Measurements from ENCODE around the gene VSTM4.

- TF ChIP-seq, protein P1, sequence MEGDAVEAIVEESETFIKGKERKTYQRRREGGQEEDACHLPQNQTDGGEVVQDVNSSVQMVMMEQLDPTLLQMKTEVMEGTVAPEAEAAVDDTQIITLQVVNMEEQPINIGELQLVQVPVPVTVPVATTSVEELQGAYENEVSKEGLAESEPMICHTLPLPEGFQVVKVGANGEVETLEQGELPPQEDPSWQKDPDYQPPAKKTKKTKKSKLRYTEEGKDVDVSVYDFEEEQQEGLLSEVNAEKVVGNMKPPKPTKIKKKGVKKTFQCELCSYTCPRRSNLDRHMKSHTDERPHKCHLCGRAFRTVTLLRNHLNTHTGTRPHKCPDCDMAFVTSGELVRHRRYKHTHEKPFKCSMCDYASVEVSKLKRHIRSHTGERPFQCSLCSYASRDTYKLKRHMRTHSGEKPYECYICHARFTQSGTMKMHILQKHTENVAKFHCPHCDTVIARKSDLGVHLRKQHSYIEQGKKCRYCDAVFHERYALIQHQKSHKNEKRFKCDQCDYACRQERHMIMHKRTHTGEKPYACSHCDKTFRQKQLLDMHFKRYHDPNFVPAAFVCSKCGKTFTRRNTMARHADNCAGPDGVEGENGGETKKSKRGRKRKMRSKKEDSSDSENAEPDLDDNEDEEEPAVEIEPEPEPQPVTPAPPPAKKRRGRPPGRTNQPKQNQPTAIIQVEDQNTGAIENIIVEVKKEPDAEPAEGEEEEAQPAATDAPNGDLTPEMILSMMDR (IDR thresholded peaks at IDR 0.05): no peak
- no peak for TF ChIP-seq POLR2AphosphoS5 (IDR thresholded peaks at IDR 0.05; ENCODE audit: low read depth, low read length)
- no peak for TF ChIP-seq REST (IDR thresholded peaks at IDR 0.05; ENCODE audit: insufficient read depth in 1 of 2, low read depth in 2 of 2, low read length in 1 of 2)
- TF ChIP-seq TCF7L2 (IDR thresholded peaks at IDR 0.05; ENCODE audit: low read depth, low read length): no peak
Measured at GRCh38 chr10:49010295-49010694, 105.0 kb downstream of the VSTM4 start.
